Measurements from ENCODE around the gene HJV.

HJV gene

DNA sequence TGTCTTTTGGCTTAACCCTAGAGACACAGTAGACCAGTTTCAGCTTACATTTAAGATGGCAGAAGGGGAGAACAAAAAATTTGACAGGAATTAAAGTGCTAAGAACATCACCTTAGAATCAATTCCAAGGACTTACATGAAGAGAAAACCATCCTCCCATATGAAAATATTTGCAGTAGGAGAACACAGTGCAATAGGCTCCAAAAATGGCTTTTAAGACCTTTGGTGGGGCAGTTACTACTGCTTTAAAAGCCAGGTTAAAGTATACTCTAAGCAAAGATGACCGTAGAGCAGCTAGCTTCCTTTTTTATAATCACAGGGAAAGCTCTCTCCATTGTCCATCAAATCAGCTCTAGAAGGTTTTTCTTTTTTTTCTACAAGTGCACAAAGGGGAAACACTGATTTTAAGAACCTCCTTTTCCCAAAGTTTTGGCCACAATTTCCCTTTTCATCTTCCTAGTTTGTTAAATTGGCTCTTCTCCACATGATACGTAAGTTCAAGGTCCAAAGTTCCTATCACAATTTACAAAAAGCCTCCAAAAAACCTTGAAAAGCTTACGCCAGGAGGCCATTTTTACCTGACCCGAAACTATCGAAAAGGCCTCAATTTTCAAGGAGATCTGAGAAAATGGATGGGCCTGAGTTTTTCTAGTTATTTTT lies 28.4 kb downstream of the HJV start:
- DNase-seq: no peak

DNA sequence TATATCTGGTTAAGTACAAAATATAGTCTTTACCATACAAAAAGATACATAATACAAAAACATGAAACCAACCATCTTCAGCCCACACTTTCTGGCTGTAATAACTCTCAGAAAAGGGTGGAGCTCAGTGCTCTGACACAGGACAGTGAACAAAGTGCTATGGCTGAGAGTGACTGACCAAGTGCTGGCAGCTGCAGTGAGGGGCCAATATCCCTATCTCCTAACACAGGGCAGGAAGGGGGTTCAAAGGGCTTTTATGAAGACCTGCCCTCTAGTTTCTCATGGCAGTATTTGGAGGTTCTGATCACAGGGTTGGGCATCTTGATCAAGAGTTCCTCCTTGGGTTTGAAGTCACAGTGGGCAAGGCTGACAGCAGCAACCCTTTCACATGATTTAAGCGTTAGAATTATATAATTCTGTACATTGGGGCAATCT lies 29.0 kb downstream of the HJV start:
- no peak for DNase-seq

DNA sequence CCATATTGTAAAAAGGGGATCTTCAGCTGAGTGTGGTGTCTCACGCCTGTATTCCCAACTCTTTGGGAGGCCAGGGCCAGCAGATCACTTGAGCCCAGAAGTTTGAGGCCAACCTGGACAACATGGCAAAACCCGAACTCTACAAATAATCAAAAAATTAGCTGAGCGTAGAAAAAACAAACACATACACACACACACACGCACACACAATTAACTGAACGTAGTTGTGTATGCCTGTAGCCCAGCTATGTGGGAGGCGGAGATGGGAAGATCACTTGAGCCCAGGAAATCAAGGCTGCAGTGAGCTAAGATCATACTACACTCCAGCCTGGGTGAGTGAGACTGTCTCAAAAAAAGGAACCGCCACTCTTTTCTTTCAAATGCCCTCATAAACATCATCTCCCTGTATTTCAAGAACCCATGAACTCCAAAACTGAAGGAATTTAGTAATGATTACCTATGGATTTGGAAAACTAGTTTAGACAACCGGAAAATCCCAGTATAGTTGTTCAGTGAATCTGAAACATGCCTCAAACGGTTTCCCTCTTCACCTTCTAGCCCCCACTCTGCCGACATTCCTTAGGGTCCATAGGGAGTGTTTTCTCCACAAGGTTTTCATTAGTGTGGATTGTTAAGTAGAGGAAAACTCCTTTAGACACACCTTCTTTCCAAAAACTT lies 29.7 kb downstream of the HJV start:
- DNase-seq: no peak

DNA sequence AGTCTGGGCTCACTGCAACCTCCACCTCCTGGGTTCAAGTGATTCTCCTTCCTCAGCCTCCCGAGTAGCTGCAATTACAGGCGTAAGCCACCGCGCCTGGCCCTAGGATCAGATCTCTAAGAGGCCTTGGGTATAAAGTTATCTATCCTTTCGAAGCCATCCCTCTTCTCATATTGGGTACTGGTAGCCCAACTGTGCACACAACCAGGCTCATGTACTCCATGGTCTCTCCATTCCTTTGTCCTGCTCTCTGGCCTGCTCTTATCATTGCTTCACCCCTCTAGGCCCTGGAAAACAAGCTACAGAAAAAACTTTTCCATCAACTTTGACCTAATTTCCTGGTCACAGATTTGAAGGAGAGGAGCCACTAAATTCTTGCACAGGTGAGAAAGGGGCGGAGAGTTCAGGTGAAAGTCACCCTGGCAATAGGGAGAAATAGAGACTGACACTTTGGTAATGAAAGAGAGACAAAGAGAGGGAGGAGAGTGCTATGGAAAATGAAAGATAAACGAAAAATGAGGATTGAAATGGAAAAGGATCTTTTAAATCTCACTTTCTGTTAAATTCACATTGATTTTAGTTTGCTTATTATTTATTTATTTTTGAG lies 31.2 kb downstream of the HJV start:
- DNase-seq: no peak

DNA sequence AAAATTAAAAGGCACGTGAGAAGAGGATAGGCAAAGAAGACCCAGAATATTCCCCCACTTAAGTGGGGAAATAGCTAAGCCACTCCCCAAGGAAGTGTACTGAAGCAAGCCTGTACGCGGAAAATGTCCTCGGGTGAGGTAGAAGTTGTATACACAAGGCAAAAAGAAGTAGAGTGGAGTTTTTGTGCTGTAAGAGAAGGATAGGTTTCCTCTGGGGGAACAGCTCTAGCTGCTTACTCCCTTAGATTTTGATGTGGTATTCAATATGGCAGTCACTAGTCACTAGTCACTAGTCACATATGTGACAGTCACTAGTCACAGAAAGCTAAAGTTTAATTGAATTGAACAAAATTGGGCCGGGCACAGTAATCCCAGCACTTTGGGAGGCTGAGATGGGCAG lies 32.8 kb downstream of the HJV start:
- no peak for DNase-seq

DNA sequence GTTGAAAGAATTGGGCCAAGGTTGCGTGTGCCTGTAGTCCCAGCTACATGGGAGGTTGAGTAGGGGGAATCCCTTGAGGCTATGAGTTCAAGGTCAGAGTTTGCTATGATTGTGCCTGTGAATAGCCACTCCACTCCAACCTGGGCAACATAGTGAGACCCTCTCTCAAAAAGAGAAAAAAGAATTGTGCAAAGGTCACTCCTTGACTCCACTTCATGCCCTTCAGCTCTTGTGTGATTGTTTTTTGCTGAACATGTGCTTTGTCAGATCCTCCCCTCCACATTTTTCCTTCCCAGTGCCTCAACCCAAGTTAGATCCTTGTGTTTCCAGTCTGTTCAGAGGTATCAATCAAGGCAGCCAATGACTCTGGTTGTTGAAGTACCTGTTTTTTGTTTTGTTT lies 33.6 kb downstream of the HJV start:
- no peak for DNase-seq

DNA sequence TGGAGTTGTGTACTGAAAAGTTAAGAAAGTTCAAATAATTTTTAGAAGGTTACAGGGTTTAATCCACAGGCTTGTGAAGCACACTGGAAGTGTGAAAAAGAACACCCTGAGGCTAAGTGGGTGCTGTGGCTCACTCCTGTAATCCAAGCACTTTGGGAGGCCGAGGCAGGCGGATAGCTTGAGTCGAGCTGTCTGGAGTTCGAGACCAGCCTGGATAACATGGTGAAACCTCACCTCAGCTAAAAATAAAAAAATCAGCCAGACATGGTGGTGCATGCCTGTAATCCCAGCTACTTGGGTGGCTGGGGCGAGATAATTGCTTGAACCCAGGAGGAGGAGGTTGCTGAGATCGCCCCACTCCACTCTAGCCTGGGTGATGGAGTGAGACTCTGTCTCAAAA lies 35.0 kb downstream of the HJV start:
- no peak for DNase-seq

DNA sequence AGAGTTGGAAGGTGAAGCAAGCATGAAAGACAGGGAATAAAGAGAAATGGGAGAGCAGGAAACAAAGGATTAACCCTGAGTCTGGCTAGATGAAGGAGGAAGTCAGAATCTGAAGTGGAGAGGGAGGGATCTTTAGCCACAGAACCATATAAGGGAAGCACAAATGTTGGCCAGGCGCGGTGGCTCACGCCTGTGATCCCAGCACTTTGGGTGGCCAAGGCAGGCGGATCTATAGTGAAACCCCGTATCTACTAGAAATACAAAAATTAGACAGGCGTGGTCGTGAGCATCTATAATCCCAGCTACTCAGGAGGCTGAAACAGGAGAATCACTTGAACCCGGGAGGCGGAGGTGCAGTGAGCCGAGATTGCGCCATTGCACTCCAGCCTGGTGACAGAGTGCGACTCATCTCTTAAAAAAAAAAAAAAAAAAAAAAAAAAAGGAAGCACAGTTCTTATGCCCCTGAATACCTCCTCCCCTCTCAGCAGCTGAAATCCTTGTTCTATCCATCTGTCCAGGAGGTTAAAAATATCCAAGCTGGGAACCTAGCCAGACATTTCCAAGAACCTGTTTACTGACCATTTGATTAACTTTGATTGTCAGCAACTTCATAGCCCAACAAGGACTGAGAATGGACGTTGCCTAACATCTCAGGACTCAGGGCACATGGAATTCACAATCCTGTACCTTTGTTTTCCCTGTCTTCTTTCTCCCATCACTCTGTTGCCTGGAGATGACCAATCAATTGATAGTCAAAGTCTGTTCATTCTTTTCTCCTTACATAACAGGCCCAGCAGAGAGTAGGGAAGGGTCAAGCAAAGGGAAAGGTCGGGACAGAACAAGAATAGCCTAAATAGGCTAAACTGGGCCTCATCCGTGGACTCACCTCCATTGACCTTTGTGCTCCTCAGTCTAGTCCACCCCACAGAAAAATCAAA lies 35.8 kb downstream of the HJV start:
- DNase-seq: no peak

DNA sequence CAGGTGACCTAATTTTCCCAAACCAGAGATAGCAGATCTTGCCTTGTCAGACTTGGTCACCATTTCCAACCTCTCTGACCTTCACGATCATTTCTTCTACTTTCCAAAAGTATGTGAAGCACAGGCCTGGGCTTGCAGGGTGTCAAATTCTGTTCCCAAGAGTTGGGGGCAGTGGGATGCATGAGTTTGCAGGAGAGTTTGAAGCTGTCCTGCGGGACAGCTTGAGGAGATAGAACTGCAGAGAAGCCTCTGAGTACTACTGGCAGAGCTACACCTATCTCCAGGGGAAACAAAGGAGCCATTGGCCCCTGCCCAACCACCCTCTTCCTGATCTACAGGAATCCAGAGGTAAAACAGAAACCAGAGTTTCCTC lies 36.4 kb downstream of the HJV start:
- DNase-seq: no peak

DNA sequence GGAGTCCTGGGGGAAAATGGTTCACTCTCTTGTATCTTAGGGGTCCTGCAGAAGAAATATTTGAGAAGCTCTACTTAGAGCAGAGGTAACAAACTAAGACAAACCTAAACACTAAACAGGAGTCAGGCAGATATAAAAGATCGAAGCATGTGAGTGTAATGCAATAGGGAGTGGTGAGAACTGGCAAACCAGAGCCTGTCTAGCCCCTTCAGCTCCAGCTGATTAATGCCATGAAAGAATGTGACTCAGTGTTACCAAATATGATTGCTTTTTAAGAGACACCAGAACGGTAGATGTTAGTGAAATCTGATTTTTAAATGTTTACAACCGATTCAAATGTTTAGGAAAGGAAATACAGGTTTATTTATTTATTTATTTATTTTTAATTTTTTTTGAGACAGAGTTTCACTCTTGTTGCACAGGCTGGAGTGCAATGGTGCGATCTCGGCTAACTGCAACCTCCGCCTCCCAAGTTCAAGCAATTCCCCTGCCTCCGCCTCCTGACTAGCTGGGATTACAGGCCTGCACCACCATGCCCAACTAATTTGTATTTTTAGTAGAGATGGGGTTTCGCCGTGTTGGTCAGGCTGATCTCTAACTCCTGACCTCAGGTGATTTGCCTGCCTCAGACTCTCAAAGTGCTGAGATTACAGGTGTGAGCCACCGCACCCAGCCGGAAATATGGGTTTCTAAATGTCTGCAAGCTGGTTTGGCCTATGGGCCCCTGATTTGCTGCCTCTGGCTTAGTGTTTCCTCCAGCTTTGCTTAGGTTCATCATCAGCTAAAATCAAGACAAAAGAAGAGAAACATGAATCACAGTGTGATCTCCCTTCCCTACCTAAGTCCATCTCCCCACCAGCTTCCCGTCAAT lies 37.3 kb downstream of the HJV start:
- DNase-seq: no peak

DNA sequence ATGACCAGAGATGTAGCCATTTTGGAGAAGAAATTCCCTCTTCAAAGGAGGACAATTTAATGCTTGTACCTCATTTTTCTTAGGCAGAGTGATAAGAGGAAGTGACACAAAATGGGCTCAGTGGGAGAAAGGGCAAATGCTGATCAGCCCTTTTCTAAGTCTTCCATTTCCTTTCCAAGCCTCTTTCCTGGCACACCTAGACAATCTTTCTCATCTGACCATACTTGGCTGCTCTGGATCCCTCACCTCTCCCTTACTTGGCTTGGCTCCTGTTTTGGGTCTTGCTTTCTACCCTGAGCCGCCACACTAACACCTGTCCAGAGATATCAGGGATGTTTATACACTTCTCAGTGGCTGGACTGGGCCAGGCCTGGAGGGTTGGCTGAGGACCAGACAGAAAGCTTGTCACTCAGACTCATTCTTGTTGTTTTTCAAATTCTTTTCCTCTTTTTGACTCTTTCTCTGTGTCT lies 38.3 kb downstream of the HJV start:
- DNase-seq: no peak

DNA sequence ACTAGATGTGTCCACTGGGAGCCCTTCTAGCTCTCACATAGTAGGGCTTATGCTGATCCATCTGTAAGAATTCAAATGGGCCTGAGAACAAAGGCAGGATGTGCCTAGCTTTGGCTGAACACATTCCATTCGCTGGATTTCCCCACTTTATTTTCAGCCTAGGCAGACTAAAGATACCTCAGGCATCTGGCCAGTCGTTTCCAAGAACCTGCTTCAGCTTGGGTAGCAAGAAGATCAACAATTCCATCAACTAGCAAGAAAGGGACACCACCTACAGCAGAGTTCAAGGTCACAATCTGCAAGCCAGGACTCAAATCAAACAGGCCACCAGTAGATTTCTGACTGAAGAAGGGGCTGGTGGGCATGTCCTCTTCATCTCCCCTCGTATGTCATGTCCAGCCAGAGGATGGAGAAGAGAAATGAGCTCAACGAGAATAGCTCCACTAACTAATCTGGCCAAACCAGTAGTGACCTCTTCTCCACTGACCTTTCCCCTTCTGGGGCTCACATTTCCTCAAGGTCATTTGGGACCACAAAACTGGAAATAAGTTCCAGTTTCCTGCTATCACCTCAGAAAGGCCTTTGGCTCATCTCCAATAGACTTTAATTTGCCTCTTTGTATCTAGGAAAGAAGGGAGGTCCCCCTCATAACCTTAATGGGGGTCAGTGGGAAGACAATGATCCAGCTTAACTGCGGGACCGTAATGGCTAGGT lies 39.4 kb downstream of the HJV start:
- DNase-seq: no peak

DNA sequence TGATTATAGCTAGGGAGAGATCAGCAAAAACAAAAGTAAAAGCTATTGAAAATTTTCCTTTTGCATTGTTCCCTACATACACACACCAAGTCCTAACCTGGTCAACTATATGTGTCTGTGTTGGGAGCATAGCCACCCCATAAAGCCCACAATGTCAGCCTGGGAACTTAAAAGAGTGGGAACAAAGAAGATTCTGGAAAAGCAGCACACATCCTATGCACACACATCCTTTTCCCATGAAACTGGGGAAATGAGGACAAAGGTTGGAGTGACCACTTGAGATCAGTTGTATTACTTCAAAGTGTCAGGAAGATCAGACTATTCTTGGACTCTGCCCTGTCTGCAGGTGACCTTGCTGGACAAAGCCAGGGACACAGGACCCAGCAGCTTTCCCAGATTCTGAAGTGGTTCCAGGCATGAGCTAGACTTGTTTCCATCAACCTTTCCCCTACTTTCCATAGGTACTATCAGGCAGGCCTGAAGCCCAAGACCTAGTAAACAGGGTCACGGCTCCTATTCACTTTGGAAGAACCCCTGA lies 41.0 kb downstream of the HJV start:
- DNase-seq: no peak

DNA sequence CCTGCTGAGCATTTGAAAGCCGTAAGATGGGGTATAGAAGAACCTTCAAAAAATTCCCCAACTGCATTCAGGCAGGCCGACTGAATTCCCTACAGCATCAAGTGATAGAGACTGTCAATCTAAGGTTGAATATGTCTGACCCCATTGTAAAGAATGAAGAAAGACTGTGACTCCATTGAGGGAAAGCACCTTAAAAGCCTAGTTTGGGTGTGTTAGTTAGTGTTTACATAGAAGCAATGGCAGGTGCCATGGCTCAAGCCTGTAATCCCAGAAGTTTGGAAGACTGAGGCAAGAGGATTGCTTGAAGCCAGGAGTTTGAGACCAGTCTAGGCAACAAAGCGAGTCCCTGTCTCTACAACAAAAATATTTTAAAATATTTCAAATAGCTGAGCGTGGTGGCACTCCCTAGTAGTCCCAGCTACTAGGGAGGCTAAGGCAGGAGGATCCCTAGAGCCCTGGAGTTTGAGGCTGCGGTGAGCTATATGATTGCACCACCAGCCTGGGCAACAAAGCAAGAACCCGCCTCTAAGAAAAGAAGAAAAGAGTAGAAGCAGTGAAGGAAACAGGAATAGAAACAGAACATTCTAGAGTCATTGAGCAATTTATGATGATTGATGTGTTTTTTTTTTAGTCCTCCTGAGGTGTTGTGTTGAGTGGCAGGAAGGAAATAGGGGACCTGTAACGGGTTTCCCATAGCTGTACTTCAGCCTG lies 41.6 kb downstream of the HJV start:
- no peak for DNase-seq

DNA sequence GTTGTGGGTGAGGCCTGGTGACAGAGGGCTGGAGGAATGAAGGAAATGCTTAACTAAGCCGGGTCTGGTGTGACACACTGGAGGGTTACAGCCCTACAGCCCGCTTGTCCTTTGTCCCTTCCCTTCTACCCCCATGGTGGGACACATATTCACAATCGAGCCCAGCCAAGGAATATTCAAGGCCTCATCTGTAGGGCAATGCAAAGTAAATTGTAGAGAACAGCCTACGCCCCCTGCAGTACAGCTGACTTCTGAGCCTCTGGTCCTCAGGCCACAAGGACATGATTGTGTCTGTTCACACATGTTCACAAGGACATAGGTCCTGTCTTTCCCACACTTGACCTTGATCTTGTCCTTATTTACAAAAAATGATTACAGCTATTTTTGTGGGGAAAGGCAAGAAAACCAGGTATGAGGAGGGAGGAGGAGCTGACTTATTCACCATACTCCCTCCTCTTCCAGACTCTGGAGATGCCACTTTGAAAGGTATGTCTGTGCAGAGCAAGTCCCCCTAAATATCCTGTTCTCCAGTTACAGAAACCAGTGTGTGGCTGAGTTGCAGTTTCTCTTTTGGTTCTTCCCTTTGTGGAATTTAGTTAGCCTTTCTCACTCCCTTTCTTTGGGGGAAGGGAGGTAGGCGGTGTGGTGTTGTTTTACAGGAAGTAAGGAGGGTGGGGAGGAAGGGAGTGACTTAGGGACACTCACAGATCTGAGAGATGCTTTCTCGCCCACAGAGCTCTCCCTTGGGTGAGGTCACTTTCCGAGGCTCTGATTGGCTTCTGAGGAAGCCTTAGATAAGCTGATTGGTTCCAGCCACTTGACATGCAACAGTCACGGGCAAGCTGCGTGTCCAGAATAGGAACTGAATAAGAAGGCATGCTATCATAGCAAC lies 42.4 kb downstream of the HJV start:
- DNase-seq: peak; percentile 63

DNA sequence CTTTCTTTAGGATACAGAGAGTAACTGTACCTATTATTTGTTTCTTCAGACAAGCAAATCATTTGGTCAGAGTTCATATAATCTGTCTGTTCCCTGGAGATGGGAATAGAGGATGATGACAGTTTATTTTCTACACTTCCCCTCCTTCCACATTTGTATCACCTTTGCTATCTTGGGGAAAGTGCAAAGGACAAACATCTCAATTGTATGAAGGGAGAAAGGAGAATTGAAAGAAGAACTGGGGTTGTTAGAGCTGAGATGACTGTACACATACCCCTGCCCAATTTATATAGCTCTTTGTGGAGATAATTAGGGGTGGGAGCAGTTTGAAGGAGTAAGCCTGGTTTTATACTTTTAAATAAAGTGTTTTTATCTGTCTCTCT lies 43.1 kb downstream of the HJV start:
- no peak for DNase-seq

DNA sequence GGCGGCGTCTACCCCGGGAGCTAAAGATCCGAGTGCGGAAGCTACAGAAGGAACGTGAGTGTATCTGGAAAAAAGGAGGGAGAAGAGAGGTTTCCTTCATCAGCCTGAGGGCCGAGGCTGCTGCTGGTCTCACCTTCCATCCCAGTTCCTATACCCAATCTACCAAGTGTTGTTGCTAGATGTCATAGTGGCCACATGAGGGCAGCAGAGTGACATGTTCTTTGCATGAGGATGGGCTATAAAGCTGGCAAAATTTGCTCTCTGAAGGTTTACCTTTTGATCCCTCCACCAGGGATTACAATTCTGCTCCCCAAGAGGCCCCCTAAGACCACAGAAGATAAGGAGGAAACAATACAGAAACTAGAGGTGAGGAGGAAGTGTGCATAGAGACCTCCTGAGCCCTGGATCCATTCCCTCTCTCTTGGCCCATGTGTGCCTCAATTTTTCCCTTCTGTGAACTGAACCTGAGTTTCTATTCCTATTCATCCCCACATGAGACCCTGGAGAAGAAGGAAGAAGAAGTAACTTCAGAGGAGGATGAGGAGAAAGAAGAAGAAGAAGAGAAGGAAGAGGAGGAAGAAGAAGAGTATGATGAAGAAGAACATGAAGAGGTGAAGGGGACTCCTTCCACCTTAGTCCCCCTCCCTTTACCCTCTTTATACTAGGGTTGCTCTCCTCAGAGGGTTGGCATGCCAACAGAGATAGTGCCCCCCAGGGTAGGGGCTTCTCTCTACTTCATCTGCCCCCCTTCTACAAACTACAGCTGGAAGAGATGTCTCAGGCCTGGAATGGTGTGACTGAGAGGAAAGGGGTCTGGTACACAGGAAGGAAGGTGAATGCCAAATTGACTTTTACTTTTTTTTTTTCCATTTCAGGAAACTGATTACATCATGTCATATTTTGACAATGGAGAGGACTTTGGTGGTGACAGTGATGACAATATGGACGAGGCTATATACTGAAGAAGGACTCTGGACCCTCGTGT lies 43.8 kb downstream of the HJV start:
- peak; percentile 60 for DNase-seq

DNA sequence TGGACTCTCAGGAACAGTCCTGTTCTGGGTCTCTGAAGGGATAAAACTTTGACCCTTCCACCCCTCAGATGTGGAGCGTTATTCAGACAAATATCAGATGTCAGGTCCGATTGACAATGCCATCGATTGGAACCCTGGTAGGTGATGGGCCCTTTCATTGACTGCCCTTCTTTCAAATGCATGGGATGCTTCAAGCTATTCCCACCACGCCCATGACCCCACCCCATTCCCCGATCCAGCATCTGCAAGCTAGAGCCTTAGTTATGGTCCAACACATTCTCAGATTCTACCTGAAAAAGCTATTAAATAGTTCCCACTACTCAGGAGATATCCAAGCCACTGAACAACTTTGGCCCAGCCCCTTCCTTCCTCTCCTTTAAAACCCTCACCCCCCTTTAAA lies 44.5 kb downstream of the HJV start:
- no peak for DNase-seq
